SK-N-SH (cell line): Measurements from ENCODE around the gene CEACAM16. TPM values are rescaled to one million over a fixed set of nuclear protein-coding genes. Genes with fewer than 3 reads are reported as not detected.

Experiments used
- CTCF ChIA-PET: fragments of 300-600, 350-600 bp; formaldehyde crosslinking; extraction: SDS; loops from one replicate; lab custom pipeline; 2021; lab: Yijun Ruan, JAX
- POLR2A ChIA-PET: fragments of 350-600 bp; sonication (Branson Sonifier 250); formaldehyde crosslinking; extraction: SDS; loops from one replicate; lab custom pipeline; 2020; ENCODE audit warnings: antibody characterized with exemption, inconsistent platforms; lab: Yijun Ruan, JAX
- DNase-seq: peaks from one replicate; pipeline ENCODE4 v3.0.0; 2012
- H2AFZ ChIP-seq: fragments of 200-600 bp; sonication (generic); 2 replicates; pipeline ENCODE4 v1.8.1; 2016; ENCODE audit warnings: antibody characterized with exemption, mild to moderate bottlenecking, low read depth
- H3F3A ChIP-seq: fragments of 200-600 bp; sonication (generic); replicated peaks from 2 replicates; pipeline ENCODE3; 2016; ENCODE audit warnings: antibody characterized with exemption, mild to moderate bottlenecking; ENCODE audit not compliant: insufficient read depth
- H3K27ac ChIP-seq, 2 experiments: fragments of 200-500 bp in 1 of 2; fragments of 200-600 bp in 1 of 2; sonication (Bioruptor generic) in 1 of 2; sonication (generic), shearing (Covaris generic) in 1 of 2; 2 replicates each; pipeline versions ENCODE4 v1.5.1 to v1.6.1; 2014 to 2016; ENCODE audit warnings: low read depth in 2 of 2, inconsistent platforms in 1 of 2, low read length in 1 of 2, mild to moderate bottlenecking in 1 of 2, mixed read lengths in 1 of 2
- H3K27me3 ChIP-seq: fragments of 200-600 bp; sonication (generic), shearing (Covaris generic); 2 replicates; pipeline ENCODE4 v1.6.1; 2016; ENCODE audit warnings: mixed run types; ENCODE audit not compliant: insufficient read depth
- H3K36me3 ChIP-seq, 2 experiments: fragments of 200-500 bp in 1 of 2; fragments of 200-600 bp in 1 of 2; sonication (Bioruptor generic) in 1 of 2; sonication (generic) in 1 of 2; replicated peaks in 1 of 2; 2 replicates each; pipeline versions ENCODE3 to v1.5.1; 2014 to 2016; ENCODE audit warnings: low read length in 1 of 2, mild to moderate bottlenecking in 1 of 2; ENCODE audit not compliant: insufficient read depth in 2 of 2, control insufficient read depth in 1 of 2
- H3K4me1 ChIP-seq, 2 experiments: fragments of 200-500 bp in 1 of 2; fragments of 200-600 bp in 1 of 2; sonication (Bioruptor generic) in 1 of 2; sonication (generic), shearing (Covaris generic) in 1 of 2; 2 replicates each; pipeline versions ENCODE4 v1.5.1 to v1.6.1; 2014 to 2016; ENCODE audit warnings: low read depth in 1 of 2, low read length in 1 of 2, mixed run types in 1 of 2; ENCODE audit not compliant: insufficient read depth in 2 of 2, control insufficient read depth in 1 of 2
- H3K4me2 ChIP-seq: fragments of 200-600 bp; sonication (generic), shearing (Covaris generic); 2 replicates; pipeline ENCODE4 v1.6.1; 2017; ENCODE audit warnings: mixed run types
- H3K4me3 ChIP-seq, 2 experiments: fragments of 200-500 bp in 1 of 2; fragments of 200-600 bp in 1 of 2; sonication (Bioruptor generic) in 1 of 2; sonication (generic), shearing (Covaris generic) in 1 of 2; 2 replicates each; pipeline versions ENCODE4 v1.5.1 to v1.8.1; 2014 to 2016; ENCODE audit warnings: low read depth in 2 of 2, inconsistent platforms in 1 of 2, low read length in 1 of 2, mild to moderate bottlenecking in 1 of 2, mixed read lengths in 1 of 2, moderate library complexity in 1 of 2
- H3K79me2 ChIP-seq: fragments of 200-600 bp; sonication (generic); 2 replicates; pipeline ENCODE4 v1.8.1; 2017; ENCODE audit warnings: mild to moderate bottlenecking; ENCODE audit not compliant: insufficient read depth
- H3K9ac ChIP-seq: fragments of 200-600 bp; sonication (generic); 2 replicates; pipeline ENCODE4 v1.6.1; 2017; ENCODE audit warnings: mixed run types
- H3K9me2 ChIP-seq: fragments of 200-600 bp; sonication (generic); 2 replicates; pipeline ENCODE4 v1.6.1; 2017; ENCODE audit warnings: mixed run types
- H3K9me3 ChIP-seq: fragments of 200-600 bp; sonication (generic); 2 replicates; pipeline ENCODE4 v1.6.1; 2017; ENCODE audit warnings: mixed run types, mild to moderate bottlenecking, moderate library complexity
- H4K20me1 ChIP-seq: fragments of 200-600 bp; sonication (generic); 2 replicates; pipeline ENCODE4 v1.6.1; 2017; ENCODE audit warnings: mild to moderate bottlenecking, mixed run types; ENCODE audit not compliant: insufficient read depth
- EP300 ChIP-seq, 2 experiments: IDR thresholded peaks; 2 replicates each; pipeline versions ENCODE4 v1.4.0 to v1.6.1; 2012; ENCODE audit warnings: borderline replicate concordance in 1 of 2, low read depth in 1 of 2, low read length in 1 of 2
- FOSL2 ChIP-seq: IDR thresholded peaks from 2 replicates; pipeline ENCODE4 v1.4.0; 2012; ENCODE audit warnings: low read depth, mild to moderate bottlenecking, moderate library complexity, borderline replicate concordance
- FOXM1 ChIP-seq: IDR thresholded peaks from 2 replicates; pipeline ENCODE4 v1.4.0; 2012; ENCODE audit warnings: low read depth, mild to moderate bottlenecking
- GABPA ChIP-seq: IDR thresholded peaks from 2 replicates; pipeline ENCODE4 v1.4.0; 2012; ENCODE audit warnings: low read depth, mild to moderate bottlenecking
- MAX ChIP-seq: IDR thresholded peaks from 2 replicates; pipeline ENCODE4 v1.4.0; 2012; ENCODE audit warnings: low read depth
- MXI1 ChIP-seq: IDR thresholded peaks from 2 replicates; pipeline ENCODE4 v1.6.1; 2012; ENCODE audit warnings: mild to moderate bottlenecking, low read depth, low read length, improper control_type of control experiment
- POLR2AphosphoS5 ChIP-seq: IDR thresholded peaks from 2 replicates; pipeline ENCODE4 v1.6.1; 2012; ENCODE audit warnings: low read depth, low read length
- RFX5 ChIP-seq: IDR thresholded peaks from 2 replicates; pipeline ENCODE4 v1.6.1; 2012; ENCODE audit warnings: mild to moderate bottlenecking, improper control_type of control experiment, low read length
- RXRA ChIP-seq: IDR thresholded peaks from 2 replicates; pipeline ENCODE4 v1.4.0; 2012; ENCODE audit warnings: low read depth, mild to moderate bottlenecking, borderline replicate concordance
- TAF1 ChIP-seq: IDR thresholded peaks from 2 replicates; pipeline ENCODE4 v1.6.1; 2012; ENCODE audit warnings: low read depth, mild to moderate bottlenecking, low read length, moderate library complexity, borderline replicate concordance
- TEAD4 ChIP-seq: IDR thresholded peaks from 2 replicates; pipeline ENCODE4 v1.4.0; 2012; ENCODE audit warnings: mild to moderate bottlenecking, borderline replicate concordance; ENCODE audit not compliant: insufficient read depth
- YY1 ChIP-seq: IDR thresholded peaks from 2 replicates; pipeline ENCODE4 v1.4.0; 2012; ENCODE audit warnings: low read depth, mild to moderate bottlenecking
- ZBTB33 ChIP-seq: IDR thresholded peaks from 2 replicates; pipeline ENCODE4 v1.4.0; 2012; ENCODE audit warnings: low read depth, borderline replicate concordance
- WGBS: methylation state at CpG from one replicate; pipeline ENCODE4 v1.1.6; 2017; ENCODE audit warnings: low lambda C conversion rate; 5-methylcytosine and 5-hydroxymethylcytosine counted together
- polyA plus RNA-seq, 3 experiments: library from polyadenylated mRNA; depleted of rRNA; stranded (reverse); fragments of >200 nt; gene quantifications; 2 replicates each; pipeline ENCODE4 v1.2.3, GENCODE V29; 2012
- TF ChIP-seq, protein P1 (sequence below): IDR thresholded peaks from 2 replicates; pipeline ENCODE4 v1.4.0; 2012; ENCODE audit warnings: low read depth, borderline replicate concordance
- TF ChIP-seq, protein P2 (sequence below): fragments of 150-350 bp; IDR thresholded peaks from 2 replicates; pipeline ENCODE4 v1.6.1; 2016; ENCODE audit warnings: mild to moderate bottlenecking, low read depth, low read length

CEACAM16 gene
- polyA plus RNA-seq, 1 of the 3 experiments (the other 2 are of a cell fraction): not detected

GRCh38 chr19:44703336-44704078 lies 4.6 kb downstream of the CEACAM16 start:
- Histone ChIP-seq H2AFZ (no peak overlapping the region), H3K4me3 (no peak overlapping the region), H3K36me3 (no peaks in the 10 kb centered on the region), H3F3A (peaks cover 6% of the 10 kb centered on the region), H3K9me2 (no peaks in the 10 kb centered on the region), H3K79me2 (no peaks in the 10 kb centered on the region), H3K27ac (no peak overlapping the region), H3K4me2 (no peak overlapping the region), H3K9me3 (no peaks in the 10 kb centered on the region), H3K4me1 (no peaks in the 10 kb centered on the region), H4K20me1 (no peaks in the 10 kb centered on the region), H3K27me3 (no peaks in the 10 kb centered on the region), H3K9ac (no peak overlapping the region)
- 69% methylated on average over 24 of the region's 28 CpGs for whole genome bisulfite sequencing
- ChIA-PET CTCF (interaction anchor here (0.8 to 3.5 kb wide), 4 partner anchors 15 to 132 kb away, joined by 4 to 13 read pairs (median 10); no protein-coding TSS in a partner anchor), POLR2A (no interaction called here)
- no peak for DNase-seq
- TF ChIP-seq YY1 (no peak), FOSL2 (no peak), ZBTB33 (no peak), FOXM1 (no peak), RXRA (no peak), POLR2AphosphoS5 (no peak), GABPA (no peak), EP300 (IDR thresholded peaks at IDR 0.05; ENCODE audit: borderline replicate concordance in 1 of 2, low read depth in 1 of 2, low read length in 1 of 2) (no peak)
- TF ChIP-seq, protein P1, sequence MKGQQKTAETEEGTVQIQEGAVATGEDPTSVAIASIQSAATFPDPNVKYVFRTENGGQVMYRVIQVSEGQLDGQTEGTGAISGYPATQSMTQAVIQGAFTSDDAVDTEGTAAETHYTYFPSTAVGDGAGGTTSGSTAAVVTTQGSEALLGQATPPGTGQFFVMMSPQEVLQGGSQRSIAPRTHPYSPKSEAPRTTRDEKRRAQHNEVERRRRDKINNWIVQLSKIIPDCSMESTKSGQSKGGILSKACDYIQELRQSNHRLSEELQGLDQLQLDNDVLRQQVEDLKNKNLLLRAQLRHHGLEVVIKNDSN: no peak
- TF ChIP-seq, protein P2, sequence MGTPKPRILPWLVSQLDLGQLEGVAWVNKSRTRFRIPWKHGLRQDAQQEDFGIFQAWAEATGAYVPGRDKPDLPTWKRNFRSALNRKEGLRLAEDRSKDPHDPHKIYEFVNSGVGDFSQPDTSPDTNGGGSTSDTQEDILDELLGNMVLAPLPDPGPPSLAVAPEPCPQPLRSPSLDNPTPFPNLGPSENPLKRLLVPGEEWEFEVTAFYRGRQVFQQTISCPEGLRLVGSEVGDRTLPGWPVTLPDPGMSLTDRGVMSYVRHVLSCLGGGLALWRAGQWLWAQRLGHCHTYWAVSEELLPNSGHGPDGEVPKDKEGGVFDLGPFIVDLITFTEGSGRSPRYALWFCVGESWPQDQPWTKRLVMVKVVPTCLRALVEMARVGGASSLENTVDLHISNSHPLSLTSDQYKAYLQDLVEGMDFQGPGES: no peak

DNA sequence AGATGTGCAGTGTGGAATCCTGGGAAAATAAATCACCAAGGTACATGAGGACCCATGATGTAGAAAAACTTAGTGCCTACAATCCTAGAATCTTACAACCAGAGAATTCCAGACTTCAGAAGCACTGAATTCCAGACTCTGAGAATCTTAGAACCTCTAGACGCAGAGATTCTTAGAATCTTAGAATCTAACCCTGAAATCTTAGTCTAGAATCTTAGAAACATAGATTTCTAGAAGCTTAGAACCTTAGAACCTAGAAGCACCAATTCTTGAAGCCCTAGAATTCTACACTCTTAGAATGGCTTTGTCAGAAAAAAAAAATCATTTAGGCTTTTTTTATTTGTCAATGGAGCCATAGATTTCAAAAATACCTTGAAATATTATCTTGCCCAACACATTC lies 6.0 kb downstream of the CEACAM16 start:
- H3K9ac ChIP-seq: no peak overlapping the region
- CTCF ChIA-PET: interaction anchor here (0.6 to 1.7 kb wide), 5 partner anchors 15 to 281 kb away, joined by 3 to 8 read pairs (median 3); no protein-coding TSS in a partner anchor
- no peaks in the 10 kb centered on the region for H3K27me3 ChIP-seq
- H3K4me3 ChIP-seq: no peak overlapping the region
- no peaks in the 10 kb centered on the region for H3K79me2 ChIP-seq
- H2AFZ ChIP-seq: no peak overlapping the region
- H3K4me1 ChIP-seq: no peaks in the 10 kb centered on the region
- peaks cover 6% of the 10 kb centered on the region for H3F3A ChIP-seq
- H4K20me1 ChIP-seq: no peaks in the 10 kb centered on the region
- POLR2A ChIA-PET: no interaction called here
- H3K9me2 ChIP-seq: no peaks in the 10 kb centered on the region
- no peak overlapping the region for H3K4me2 ChIP-seq
- no peaks in the 10 kb centered on the region for H3K9me3 ChIP-seq
- 64% methylated on average over 1 of the region's 1 CpG for WGBS
- H3K36me3 ChIP-seq: no peaks in the 10 kb centered on the region
- no peak for DNase-seq
- TF ChIP-seq TEAD4 (no peak), EP300 (IDR thresholded peaks at IDR 0.05; ENCODE audit: borderline replicate concordance in 1 of 2, low read depth in 1 of 2, low read length in 1 of 2) (no peak), MXI1 (no peak), RFX5 (no peak), MAX (no peak), TAF1 (no peak)
- H3K27ac ChIP-seq: no peak overlapping the region
